Activated T-cell treated with anti-CD3 and anti-CD28 coated beads, Interleukin-2, amount 50 U/mL, for 4 hours (primary cell): Measurements from ENCODE around the gene SOAT1. TPM values are rescaled to one million over a fixed set of nuclear protein-coding genes. Genes with fewer than 3 reads are reported as not detected.
A peak's percentile ranks its signal among the peaks of the same experiment; 100 is the strongest.

ENCODE experiments used
- ATAC-seq, 2 donors: fragments of 200-7000 bp; cut with Tn5 transposase; one replicate each; pipeline ENCODE4 v1.10.0; 2021
- DNase-seq: peaks from one replicate; pipeline ENCODE4 v3.0.0-alpha.2; 2020
- H3K27me3 Mint-ChIP-seq: one replicate; pipeline ENCODE4 v1.8.0; 2021; ENCODE audit warnings: low read depth, mixed read lengths
- H3K36me3 Mint-ChIP-seq: one replicate; pipeline ENCODE4 v1.8.0; 2022; ENCODE audit warnings: mixed read lengths; ENCODE audit not compliant: insufficient read depth
- H3K4me1 Mint-ChIP-seq: one replicate; pipeline ENCODE4 v1.8.0; 2021; ENCODE audit warnings: low read depth, mixed read lengths
- H3K4me3 Mint-ChIP-seq: one replicate; pipeline ENCODE4 v1.8.0; 2021; ENCODE audit warnings: mild to moderate bottlenecking, moderate library complexity, mixed read lengths
- H3K9me3 Mint-ChIP-seq: one replicate; pipeline ENCODE4 v1.8.0; 2021; ENCODE audit warnings: mixed read lengths
- total RNA-seq, 3 donors: library from RNA; stranded (reverse); gene quantifications; one replicate each; pipeline ENCODE4 v1.2.1, GENCODE V29; 2021

Gene SOAT1
- total RNA-seq, 3 donors from 2014 or later, result 46.3 to 56.7 (median 49.0) TPM

- Mint-ChIP-seq H3K27me3 (no peaks in the 10 kb centered on the region), H3K4me1 (peaks cover 49% of the 10 kb centered on the region), H3K4me3 (peak overlapping the region; percentile 90), H3K9me3 (no peaks in the 10 kb centered on the region), H3K36me3 (peaks cover 3% of the 10 kb centered on the region)
- DNase-seq (no peak), ATAC-seq (no peak)
Measured at GRCh38 chr1:179295164-179295755, 1.7 kb downstream of the SOAT1 start.

DNA sequence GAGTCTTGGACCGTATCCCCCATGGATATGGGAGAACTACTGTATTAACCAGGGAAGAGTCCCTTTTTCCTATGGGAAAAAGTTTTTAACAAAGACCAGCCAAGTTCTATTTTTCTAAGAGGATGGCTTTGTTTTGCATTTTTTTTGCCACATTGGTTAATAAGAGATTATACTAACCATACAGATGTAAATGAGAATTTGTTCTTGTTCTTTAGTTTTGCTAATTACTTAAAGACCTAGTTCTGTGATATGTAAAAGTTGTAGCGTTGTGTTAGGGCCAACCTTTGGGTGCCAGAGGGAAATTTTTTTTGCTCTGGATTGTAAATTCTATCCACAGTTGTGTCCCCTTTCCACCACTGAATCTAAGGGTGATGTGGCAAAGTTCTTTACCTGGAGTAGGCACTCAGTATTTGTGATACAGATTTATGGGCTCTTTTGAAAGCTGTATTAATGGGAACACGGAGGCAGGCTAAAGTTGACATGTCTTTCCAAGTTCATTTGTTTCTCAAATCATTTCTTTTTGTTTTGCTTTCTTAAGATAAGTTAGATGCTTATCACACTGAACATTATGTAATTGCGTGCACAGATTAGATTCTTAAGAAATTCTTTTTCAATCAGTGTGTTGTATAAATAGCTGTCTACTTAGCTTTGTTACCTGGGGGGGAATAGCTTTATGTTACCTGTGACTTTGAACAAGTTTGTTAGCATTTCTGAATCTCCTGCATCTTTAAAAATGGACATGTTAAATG, 2.9 kb downstream of the SOAT1 start:
- no peak for ATAC-seq
- peaks cover 56% of the 10 kb centered on the region for H3K4me1 Mint-ChIP-seq
- no peak for DNase-seq
- no peaks in the 10 kb centered on the region for H3K9me3 Mint-ChIP-seq
- H3K27me3 Mint-ChIP-seq, result no peaks in the 10 kb centered on the region
- peaks cover 3% of the 10 kb centered on the region for H3K36me3 Mint-ChIP-seq
- H3K4me3 Mint-ChIP-seq, result peak overlapping the region; percentile 0

- Mint-ChIP-seq H3K9me3 (no peaks in the 10 kb centered on the region), H3K4me1 (peaks cover 61% of the 10 kb centered on the region), H3K27me3 (no peaks in the 10 kb centered on the region), H3K36me3 (peaks cover 6% of the 10 kb centered on the region), H3K4me3 (peak overlapping the region; percentile 0)
- ATAC-seq, result no peak
- DNase-seq, result no peak
Measured at GRCh38 chr1:179297105-179297378, 3.4 kb downstream of the SOAT1 start.

GRCh38 chr1:179298952-179299351, 5.4 kb downstream of the SOAT1 start:
- DNase-seq (peak; percentile 24), ATAC-seq (peak; percentile 81 to 82)
- Mint-ChIP-seq H3K4me3 (peak overlapping the region; percentile 46), H3K27me3 (no peaks in the 10 kb centered on the region), H3K9me3 (no peaks in the 10 kb centered on the region), H3K4me1 (peaks cover 68% of the 10 kb centered on the region), H3K36me3 (peaks cover 19% of the 10 kb centered on the region)

GRCh38 chr1:179300112-179300511, 6.5 kb downstream of the SOAT1 start:
- Mint-ChIP-seq H3K36me3 (peaks cover 24% of the 10 kb centered on the region), H3K4me1 (peaks cover 63% of the 10 kb centered on the region), H3K27me3 (no peaks in the 10 kb centered on the region), H3K9me3 (no peaks in the 10 kb centered on the region), H3K4me3 (no peak overlapping the region)
- no peak for DNase-seq
- no peak for ATAC-seq

DNA sequence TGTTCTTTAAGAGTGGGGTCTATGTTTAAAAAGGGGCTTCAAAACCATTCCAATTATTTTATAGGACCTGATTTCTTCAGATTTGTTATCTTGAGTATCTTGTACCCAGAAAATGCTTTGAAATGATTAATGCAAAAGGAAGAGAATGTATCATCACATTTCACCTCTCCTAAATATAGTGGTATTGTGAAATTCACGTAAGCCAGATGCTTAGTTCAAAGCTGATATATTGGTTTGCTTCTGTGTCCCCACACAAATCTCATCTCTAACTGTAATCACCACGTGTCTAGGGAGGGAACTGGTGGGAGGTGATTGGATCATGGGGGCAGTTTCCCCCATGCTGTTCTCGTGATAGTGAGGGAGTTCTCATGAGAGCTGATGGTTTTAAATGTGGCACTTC, 8.5 kb downstream of the SOAT1 start:
- H3K36me3 Mint-ChIP-seq, result peaks cover 30% of the 10 kb centered on the region
- no peaks in the 10 kb centered on the region for H3K27me3 Mint-ChIP-seq
- no peak for DNase-seq
- no peak overlapping the region for H3K4me3 Mint-ChIP-seq
- ATAC-seq, result no peak
- peaks cover 55% of the 10 kb centered on the region for H3K4me1 Mint-ChIP-seq
- H3K9me3 Mint-ChIP-seq, result no peaks in the 10 kb centered on the region

GRCh38 chr1:179303200-179303785, 9.7 kb downstream of the SOAT1 start:
- Mint-ChIP-seq H3K4me3 (no peak overlapping the region), H3K9me3 (no peaks in the 10 kb centered on the region), H3K36me3 (peaks cover 35% of the 10 kb centered on the region), H3K4me1 (peaks cover 49% of the 10 kb centered on the region), H3K27me3 (no peaks in the 10 kb centered on the region)
- no peak for DNase-seq
- ATAC-seq, result no peak

- Mint-ChIP-seq H3K9me3 (no peaks in the 10 kb centered on the region), H3K4me1 (peaks cover 36% of the 10 kb centered on the region), H3K4me3 (no peak overlapping the region), H3K27me3 (no peaks in the 10 kb centered on the region), H3K36me3 (peaks cover 35% of the 10 kb centered on the region)
- ATAC-seq (no peak), DNase-seq (no peak)
Measured at GRCh38 chr1:179305450-179305849, 11.9 kb downstream of the SOAT1 start.

DNA sequence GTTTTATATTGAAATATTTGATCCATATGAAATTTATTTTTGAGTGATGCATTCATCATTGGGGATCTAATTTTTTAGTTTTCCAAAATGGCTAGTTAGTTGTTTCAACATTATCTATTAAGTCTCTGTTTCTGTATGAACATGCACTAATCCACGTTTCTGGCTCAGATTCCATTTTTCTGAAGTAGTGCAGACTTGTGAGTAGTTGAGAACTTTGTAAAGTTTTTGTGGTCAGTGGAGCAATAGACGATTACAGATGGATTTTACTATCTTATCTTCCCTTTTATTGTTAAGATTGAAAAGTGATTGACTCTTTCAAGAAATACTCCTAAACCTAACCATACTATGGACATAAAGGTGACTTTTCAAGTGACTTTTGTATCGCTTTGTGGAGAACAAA, 16.7 kb downstream of the SOAT1 start:
- no peaks in the 10 kb centered on the region for H3K27me3 Mint-ChIP-seq
- peaks cover 40% of the 10 kb centered on the region for H3K4me1 Mint-ChIP-seq
- DNase-seq (no peak), ATAC-seq (no peak)
- no peak overlapping the region for H3K4me3 Mint-ChIP-seq
- H3K9me3 Mint-ChIP-seq, result no peaks in the 10 kb centered on the region
- peaks cover 35% of the 10 kb centered on the region for H3K36me3 Mint-ChIP-seq

- H3K4me1 Mint-ChIP-seq, result peaks cover 38% of the 10 kb centered on the region
- no peaks in the 10 kb centered on the region for H3K27me3 Mint-ChIP-seq
- DNase-seq (no peak), ATAC-seq (peak; percentile 73)
- H3K9me3 Mint-ChIP-seq, result no peaks in the 10 kb centered on the region
- no peak overlapping the region for H3K4me3 Mint-ChIP-seq
- peaks cover 34% of the 10 kb centered on the region for H3K36me3 Mint-ChIP-seq
Measured at GRCh38 chr1:179310721-179311120, 17.1 kb downstream of the SOAT1 start.

GRCh38 chr1:179311149-179311700, 17.6 kb downstream of the SOAT1 start:
- H3K4me3 Mint-ChIP-seq, result no peak overlapping the region
- no peak for ATAC-seq
- no peaks in the 10 kb centered on the region for H3K27me3 Mint-ChIP-seq
- no peaks in the 10 kb centered on the region for H3K9me3 Mint-ChIP-seq
- H3K4me1 Mint-ChIP-seq, result peaks cover 38% of the 10 kb centered on the region
- peaks cover 35% of the 10 kb centered on the region for H3K36me3 Mint-ChIP-seq
- no peak for DNase-seq

GRCh38 chr1:179313004-179313403, 19.4 kb downstream of the SOAT1 start:
- peaks cover 33% of the 10 kb centered on the region for H3K36me3 Mint-ChIP-seq
- no peak overlapping the region for H3K4me3 Mint-ChIP-seq
- no peak for ATAC-seq
- no peaks in the 10 kb centered on the region for H3K27me3 Mint-ChIP-seq
- no peaks in the 10 kb centered on the region for H3K9me3 Mint-ChIP-seq
- no peak for DNase-seq
- peaks cover 43% of the 10 kb centered on the region for H3K4me1 Mint-ChIP-seq

GRCh38 chr1:179314928-179315327, 21.3 kb downstream of the SOAT1 start:
- no peak overlapping the region for H3K4me3 Mint-ChIP-seq
- peaks cover 35% of the 10 kb centered on the region for H3K36me3 Mint-ChIP-seq
- peaks cover 52% of the 10 kb centered on the region for H3K4me1 Mint-ChIP-seq
- DNase-seq (no peak), ATAC-seq (no peak)
- no peaks in the 10 kb centered on the region for H3K27me3 Mint-ChIP-seq
- no peaks in the 10 kb centered on the region for H3K9me3 Mint-ChIP-seq

DNA sequence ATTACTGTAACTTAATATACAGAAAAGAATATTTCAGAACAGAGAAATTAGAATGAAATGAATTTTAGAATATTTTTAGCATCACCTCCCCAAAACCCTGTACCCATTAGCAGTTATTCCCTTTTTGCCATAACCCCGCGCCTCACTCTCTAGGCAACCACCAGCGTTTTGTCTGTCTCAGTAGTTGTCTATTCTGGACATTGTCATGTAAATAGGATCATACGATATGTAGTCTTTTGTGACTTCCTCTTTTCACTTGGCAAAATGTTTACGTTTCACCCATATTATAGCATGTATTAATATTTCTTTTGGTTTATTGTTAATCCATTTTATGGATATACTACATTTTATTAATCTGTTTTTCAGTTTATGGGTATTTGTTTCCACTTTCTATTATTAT, 24.9 kb downstream of the SOAT1 start:
- no peak for DNase-seq
- Mint-ChIP-seq H3K4me1 (peaks cover 43% of the 10 kb centered on the region), H3K36me3 (peaks cover 36% of the 10 kb centered on the region), H3K9me3 (no peaks in the 10 kb centered on the region), H3K27me3 (no peaks in the 10 kb centered on the region), H3K4me3 (no peak overlapping the region)
- no peak for ATAC-seq
